Measurements from ENCODE around the gene MVK.

DNA sequence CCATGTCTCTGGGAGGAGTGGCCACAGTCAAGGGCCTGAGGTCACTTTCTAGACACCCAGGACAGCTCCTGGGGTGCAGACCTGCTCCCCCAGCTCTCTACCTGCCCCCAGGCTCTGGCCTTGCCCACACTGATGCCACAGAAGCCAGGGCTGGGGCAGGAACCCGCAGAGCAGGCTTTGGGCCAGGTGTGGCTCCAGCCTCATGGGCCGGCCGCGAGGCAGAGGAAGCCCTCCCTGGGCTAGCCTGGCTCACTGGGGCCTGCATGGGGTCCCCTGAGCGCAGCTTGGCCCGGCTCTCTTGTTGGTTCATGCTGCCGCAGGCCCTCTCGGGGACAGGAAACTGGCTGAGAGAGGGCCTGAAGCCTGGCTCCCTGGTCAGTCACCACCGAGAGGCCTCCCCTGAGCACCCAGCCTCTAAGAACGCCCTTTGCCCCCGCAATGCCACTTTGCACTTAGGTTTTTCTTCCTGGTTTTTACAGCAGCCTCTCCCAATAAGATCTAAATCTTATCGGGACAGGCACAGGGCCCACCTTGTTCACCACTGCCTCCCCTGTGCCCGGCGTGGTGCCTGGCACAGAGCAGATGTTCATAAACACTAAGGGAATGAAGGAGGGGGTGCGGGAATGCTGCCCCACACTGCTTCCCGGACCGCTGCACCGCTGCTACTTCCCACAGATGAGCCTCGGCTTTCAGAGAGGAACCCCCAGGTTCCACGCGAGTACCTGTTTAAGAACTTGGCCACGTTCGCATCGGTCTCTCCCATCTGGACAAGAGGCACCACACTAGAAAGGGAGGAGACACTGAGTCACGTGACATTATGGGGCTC is 15.0 kb upstream of the MVK start:
- TF ChIP-seq CTCF (conservative IDR thresholded peaks at IDR 0.05) (no peak), EZH2 (IDR thresholded peaks at IDR 0.05; ENCODE audit: low read depth) (no peak)

Measured in PC-9 (cell line).